Right kidney (tissue), 1 donor: ENCODE measurements around the gene OBSCN.
A peak's percentile ranks its signal among the peaks of the same experiment; 100 is the strongest.

Experiments used
- DNase-seq: peaks from one replicate; pipeline ENCODE4 v3.0.0-alpha.2; 2016

Gene OBSCN

GRCh38 chr1:228307218-228308023 is 99.6 kb downstream of the OBSCN start:
- DNase-seq = no peak

GRCh38 chr1:228308085-228308601 is 100.3 kb downstream of the OBSCN start:
- no peak for DNase-seq

GRCh38 chr1:228308628-228309325 is 100.9 kb downstream of the OBSCN start:
- no peak for DNase-seq

GRCh38 chr1:228309326-228310067 is 101.7 kb downstream of the OBSCN start:
- DNase-seq = no peak

GRCh38 chr1:228310162-228310792 is 102.4 kb downstream of the OBSCN start:
- DNase-seq = no peak

GRCh38 chr1:228311091-228311490 is 103.2 kb downstream of the OBSCN start:
- no peak for DNase-seq

GRCh38 chr1:228312136-228312764 is 104.4 kb downstream of the OBSCN start:
- no peak for DNase-seq

GRCh38 chr1:228313536-228314277 is 105.9 kb downstream of the OBSCN start:
- no peak for DNase-seq

- no peak for DNase-seq
Observed at GRCh38 chr1:228314315-228314657, 106.4 kb downstream of the OBSCN start.

GRCh38 chr1:228314658-228315483 is 107.0 kb downstream of the OBSCN start:
- DNase-seq = peak; percentile 15

- peak; percentile 45 for DNase-seq
Observed at GRCh38 chr1:228315484-228315944, 107.7 kb downstream of the OBSCN start.

- peak; percentile 31 for DNase-seq
Observed at GRCh38 chr1:228315945-228316588, 108.2 kb downstream of the OBSCN start.

GRCh38 chr1:228316589-228317387 is 108.9 kb downstream of the OBSCN start:
- no peak for DNase-seq

- DNase-seq = no peak
Observed at GRCh38 chr1:228317411-228317828, 109.6 kb downstream of the OBSCN start.

- no peak for DNase-seq
Observed at GRCh38 chr1:228317891-228318810, 110.3 kb downstream of the OBSCN start.

- no peak for DNase-seq
Observed at GRCh38 chr1:228318823-228319241, 111.0 kb downstream of the OBSCN start.

GRCh38 chr1:228319352-228320088 is 111.7 kb downstream of the OBSCN start:
- no peak for DNase-seq
